Suppressor macrophage treated with lipopolysaccharide for 1 hour (primary cell): Measurements from ENCODE around the gene MROH2A.
A peak's percentile ranks its signal among the peaks of the same experiment; 100 is the strongest.

Source experiments
- DNase-seq, 3 donors: peaks; one replicate each; pipeline ENCODE4 v3.0.0-alpha.2; 2020 to 2022

MROH2A gene

DNA sequence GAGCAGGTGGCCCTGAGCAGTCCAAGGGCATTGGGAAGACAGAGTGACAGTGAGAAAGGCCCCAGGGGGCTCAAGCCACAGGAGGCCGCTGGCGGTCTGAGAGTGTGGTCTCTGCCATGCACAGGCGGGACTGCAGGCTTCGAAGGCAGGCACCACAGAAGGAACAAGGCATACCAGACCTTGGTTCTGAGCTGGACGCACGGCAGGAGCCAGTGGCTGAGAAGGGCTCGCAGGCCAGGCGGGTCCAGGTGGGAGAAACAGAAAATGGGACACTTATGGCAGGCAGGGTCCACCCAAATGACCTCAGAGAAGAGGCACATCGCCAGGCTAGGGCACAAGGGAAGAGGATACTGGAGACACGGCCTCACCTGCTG lies 61.3 kb downstream of the MROH2A start:
- DNase-seq = no peak

DNA sequence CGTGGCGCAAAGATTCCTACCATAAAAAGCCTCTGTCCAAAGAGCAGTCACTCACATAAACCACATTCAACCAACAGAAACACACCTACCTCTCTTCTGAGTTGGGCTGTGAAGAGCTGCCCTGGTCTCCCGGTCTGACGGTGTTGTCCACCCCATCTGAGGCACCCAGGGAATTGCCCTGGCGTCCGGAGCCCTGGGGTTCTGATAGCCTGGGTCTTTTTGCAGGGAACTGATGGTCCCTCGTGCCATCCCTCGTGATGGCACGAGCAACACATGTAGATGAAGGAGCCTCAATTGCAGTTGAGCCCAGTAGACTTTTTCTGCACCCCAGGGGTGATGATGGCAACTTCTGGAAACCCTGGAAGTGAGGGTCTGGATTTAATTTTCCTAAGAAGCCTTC lies 62.4 kb downstream of the MROH2A start:
- DNase-seq = no peak

DNA sequence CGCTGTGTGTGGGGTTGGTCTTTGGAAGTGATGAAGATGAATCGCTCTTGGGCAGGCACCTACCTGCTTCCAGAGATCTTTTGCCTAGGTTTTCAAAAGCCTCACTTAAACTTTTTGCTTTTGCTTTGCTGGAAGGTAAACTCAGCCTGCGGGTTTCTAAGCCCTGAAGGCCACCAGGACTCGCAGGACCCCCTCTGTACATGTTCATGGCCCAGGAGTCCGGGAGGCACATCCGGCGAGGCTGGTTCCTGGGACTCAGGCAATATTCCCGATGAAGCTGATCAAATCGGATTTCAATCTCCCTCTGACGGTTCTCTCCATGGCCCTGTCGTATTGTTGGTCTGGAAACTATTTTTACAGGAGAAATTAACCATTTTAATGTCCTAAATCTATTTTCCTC lies 63.1 kb downstream of the MROH2A start:
- no peak for DNase-seq

DNA sequence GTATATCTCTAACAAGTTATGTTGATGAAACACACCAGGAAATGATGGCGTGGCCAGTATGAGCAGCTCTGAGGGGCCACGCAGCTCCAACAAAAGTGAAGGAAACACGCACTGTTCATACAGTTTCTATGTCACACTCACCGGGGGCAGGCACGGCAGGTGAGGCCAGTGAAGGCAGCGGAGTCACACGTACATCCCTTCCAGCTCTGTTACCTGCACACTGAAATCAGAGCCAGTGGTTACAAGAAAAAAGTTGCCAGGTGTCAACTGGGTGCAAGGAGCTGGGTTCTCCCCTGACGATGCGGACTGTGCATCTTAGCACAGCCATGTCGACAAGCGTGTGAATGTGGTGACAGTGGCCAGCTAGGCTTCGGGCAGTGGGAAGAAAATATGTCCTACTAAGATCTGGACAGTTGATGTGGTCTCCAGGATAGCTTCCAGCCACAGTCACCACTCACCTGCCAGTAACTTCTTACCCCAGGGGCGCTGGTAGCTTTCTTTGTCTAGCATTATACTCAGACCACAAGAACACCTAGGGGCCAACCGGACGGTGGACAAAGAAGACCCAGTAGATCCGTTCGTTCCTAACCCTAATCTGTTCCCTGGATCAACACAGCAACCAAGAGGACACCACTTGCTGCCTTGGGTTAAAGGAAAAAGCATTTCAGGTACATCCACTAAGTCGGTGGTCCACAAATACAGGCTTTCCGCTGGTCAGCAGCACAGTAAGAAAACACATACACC lies 66.1 kb downstream of the MROH2A start:
- DNase-seq = no peak

DNA sequence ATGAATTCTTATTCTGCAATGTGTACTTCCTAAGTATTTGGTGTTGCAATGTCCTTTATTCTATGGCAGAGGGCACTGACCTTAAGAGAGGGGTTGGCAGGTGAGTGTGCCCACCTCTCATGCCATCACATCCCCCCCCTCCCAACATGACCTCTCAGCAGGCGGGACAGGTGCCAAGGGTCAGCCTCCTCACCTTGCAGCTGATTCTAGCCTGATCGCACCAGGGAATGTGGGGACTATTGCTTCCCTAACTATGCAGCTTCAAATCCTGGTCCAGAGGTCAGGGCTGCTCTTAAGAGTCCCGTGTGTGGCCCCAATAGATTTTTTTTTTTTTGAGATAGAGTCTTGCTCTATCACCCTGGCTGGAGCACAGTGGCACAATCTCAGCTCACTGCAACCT lies 66.7 kb downstream of the MROH2A start:
- no peak for DNase-seq

DNA sequence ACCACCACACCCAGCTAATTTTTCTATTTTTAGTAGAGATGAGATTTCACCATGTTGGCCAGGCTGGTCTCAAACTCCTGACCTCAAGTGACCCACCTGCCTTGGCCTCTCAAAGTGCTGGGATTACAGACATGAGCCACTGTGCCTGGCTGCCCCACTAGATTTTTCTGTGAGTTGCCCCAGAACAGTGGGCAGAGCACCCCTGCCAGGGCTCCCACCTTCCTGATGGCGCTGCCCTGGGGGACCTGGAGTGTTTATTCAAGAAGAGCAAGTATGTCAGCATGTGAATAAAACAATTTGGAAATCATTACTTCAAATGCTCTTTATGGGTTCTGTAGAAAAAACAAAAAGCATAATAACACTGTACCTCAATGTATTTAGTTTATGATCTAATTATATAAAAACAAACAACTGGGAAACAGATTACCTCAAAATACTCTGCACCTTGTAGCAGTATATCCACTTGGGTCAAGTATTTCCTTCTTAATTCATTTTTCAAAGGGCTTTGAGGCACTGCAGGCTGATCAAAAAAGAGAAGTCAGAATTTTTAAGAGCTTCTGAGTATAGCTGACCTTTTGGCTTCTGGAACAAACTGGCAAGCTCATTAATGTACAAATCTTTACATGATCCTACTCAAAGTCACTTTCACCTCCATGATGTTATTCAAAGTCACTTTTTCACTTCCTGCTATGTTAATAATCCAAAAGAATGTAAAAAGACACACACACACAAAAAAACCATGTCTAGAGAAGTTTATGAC lies 67.4 kb downstream of the MROH2A start:
- peak in 2 of 3 donors; percentile 36 to 37 for DNase-seq

DNA sequence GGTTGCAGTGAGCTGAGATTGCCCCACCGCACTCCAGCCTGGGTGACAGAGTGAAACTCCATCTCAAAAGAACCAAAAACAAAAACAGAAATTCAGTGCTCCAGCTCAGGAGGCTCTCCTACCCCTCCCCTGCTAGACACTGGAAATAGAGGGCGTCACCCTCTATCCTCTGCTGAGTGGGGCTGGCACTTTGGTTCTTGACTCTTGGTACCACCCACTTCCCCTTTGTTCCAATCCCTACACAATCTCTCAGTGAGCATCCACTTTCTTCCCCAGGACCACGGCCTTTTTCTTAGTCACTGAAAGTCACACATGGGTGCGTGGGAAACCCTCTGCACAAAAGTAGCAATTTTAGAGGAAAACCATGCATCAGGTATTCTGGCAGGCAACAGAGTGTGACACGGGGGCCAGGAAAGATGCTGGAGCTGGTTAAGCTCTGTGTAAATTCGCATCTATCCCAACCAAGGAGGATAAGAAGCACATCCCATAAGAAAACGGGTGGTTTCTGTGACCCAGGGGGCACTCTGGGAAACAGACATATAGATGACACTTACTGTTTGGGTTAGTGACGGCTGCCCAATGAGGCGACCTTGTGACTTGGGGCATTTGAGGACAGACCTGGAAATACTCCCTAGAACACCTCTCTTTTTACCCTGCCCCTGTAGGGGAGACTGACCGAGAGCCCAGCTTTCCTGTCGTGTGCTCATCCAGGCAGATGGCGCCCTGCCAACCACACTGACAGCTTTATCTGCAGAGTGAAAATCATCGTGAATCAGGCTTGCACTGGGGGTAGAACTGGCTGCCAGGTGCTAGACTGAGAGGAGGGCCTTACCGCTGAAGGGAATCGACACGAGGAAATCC lies 68.5 kb downstream of the MROH2A start:
- DNase-seq = peak in 1 of 3 donors; percentile 12

GRCh38 chr2:233847248-233847898 lies 69.2 kb downstream of the MROH2A start:
- no peak for DNase-seq

DNA sequence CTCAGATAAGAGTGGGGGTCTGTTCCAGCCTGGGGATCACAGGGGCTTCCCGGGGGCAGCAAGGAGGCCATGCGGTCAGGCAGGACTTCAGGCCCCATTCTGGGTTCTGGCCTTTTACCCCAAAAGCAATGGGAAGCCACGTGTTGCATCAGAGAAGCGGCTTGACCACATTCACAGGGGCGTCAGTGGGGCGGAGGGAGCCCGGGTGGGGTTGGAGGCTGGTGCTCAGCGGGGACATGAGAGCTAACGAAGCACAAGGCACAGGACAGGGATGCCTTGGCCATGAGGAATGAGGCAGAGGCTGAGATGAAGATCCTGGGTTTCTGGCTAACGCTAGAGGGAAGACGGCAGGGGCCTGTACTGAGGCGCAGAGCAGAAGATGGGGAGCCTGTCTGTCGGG lies 70.1 kb downstream of the MROH2A start:
- no peak for DNase-seq

- DNase-seq = no peak
Observed at GRCh38 chr2:233849607-233850271, 71.6 kb downstream of the MROH2A start.

- DNase-seq = no peak
Observed at GRCh38 chr2:233850745-233851144, 72.6 kb downstream of the MROH2A start.

DNA sequence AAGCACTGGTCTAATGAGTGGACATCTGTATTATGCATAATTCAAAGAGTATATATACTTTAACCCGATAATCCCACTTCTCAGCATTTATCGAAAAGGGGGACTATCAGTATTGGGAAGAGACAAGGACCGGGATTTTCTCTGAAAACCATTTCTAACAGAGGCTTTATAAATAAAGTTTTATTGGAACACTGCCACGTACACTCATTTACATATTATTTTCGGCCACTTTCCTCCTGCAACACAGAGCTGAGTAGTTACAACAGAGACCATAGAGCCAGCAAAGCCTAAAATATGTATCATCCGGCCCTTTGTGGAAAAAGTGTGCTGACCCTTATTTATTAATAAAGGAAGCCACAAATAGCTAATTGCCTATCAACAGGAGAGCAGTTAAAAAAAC lies 73.0 kb downstream of the MROH2A start:
- DNase-seq = no peak

DNA sequence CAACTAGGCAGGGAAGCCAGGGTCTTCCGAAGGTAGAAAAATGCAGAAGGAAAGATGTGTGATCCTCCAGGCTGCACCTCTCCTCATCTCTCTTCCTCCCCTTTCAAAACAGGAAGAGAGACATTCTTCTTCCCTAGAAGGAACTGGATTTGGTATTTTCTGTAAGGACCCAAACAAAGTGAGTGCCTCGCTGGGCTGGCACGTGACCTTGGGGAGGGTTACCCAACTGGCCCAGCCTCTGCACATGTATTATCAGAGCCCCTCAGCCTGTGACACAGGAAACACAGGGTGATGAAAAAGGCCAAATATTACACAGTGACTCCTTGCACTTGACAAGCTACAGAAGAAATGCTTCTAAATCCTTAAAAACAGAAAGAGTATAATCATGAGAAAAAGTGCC lies 73.9 kb downstream of the MROH2A start:
- peak; percentile 33 to 51 (median 40) for DNase-seq

- no peak for DNase-seq
Observed at GRCh38 chr2:233853353-233853752, 75.2 kb downstream of the MROH2A start.

DNA sequence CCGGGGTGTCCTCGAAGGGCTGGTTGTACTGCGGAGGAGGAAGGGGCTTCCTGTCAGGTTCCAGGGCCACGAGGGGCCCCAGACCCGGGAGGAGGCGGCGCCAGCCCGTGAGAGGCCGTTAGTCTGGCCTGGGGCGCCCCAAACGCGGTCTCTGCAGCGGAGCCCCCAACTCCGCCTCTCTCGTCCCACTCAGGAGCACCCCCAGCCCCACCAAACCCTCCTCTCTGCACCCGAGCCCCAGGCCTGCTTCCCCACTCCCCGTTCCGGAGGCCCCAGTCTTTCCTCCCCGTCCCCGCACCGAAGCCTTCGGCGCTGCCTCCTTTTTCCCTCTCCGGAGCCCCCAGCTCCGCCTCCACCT lies 75.7 kb downstream of the MROH2A start:
- DNase-seq = no peak

DNA sequence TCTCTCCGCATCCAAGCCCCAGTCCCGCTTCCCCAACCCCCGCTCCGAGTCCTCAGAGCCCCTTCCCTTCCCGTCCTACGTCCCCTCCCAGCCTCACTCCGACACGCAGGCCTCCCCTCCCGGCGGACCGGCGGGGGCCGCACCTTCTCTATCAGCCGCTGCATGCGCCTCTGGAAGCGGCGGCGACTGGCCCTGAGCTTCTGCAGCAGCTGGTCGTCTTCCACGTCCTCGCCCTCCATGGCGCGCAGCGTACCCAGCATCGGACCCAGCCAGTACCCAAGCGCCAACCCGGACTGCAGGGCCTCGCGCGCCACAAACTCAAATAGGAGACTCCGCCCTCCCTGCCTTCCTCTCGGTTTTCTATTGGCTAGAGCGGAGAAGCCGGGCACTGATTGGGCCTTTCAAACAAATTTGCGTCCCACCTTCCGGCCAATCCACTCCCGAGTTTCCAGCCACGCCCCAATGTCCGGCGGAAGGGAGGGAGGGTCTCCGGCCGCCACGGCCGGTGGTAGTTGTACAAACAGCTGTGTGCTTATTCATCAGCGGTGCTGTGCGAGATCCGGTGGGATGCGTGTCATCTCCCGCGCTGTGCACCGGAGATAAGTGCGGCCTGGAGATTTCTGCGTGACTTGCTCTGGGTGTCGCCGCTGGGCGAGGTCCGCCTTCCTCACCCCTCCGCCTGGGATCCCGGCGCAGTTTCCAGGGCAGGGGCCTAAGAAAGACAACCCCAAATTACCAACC lies 76.3 kb downstream of the MROH2A start, which contains the start of gene HJURP:
TSS of gene HJURP (minus strand) at position 295 of the 741 bp plus-strand sequence. CDS start at position 260, 35 bp downstream.
- DNase-seq = peak; percentile 95 to 96 (median 95)

GRCh38 chr2:233855345-233855744 lies 77.2 kb downstream of the MROH2A start:
- DNase-seq = no peak

- no peak for DNase-seq
Observed at GRCh38 chr2:233856184-233856583, 78.1 kb downstream of the MROH2A start.

DNA sequence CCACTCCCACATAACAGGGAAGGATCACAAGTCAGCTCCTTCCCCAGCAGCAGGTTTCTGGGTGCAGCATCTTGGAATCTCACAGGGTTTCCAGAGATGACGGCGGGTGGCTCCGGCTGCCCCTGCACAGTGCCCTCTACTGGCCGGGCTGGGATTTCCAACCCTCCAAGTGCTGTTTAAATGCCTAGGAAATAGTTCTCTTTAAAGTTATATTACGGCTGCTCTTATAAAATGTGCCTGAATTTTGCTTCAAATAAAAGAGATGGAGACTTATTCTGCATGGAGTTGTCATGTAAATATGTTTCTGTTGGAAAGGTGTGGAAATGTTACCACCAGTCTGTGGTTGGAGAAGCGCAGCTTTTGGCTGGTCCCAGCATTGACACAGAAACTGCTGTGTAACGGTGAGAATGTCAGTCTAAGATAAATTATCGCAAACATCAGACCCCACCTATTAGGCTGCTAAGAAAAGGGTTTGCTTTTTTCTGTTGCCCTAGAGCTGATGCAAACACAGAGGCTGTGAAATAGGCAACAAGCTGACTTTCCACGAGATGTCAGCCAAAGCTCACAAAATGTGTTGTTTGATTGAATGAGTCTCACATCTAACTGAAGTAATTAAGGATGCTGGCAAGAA lies 79.5 kb downstream of the MROH2A start:
- peak; percentile 57 to 81 (median 68) for DNase-seq

DNA sequence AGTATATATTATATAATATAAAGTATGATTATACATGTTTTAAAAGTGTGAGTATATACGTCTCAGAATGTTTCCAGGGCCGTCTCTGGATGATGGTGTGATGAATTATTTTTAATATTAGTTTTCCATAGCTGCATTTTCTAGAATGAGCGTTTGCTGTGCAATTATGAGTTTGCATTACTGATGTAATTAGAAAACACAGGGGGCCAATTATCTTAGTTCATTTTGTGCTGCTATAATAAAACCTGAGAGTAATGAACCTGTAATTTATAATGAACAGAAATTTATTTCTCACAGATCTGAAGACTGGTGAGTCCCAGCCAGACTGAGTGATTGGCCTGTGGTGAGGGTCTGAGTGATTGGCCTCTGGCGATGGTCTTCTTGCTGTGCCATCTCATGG lies 80.2 kb downstream of the MROH2A start:
- no peak for DNase-seq

DNA sequence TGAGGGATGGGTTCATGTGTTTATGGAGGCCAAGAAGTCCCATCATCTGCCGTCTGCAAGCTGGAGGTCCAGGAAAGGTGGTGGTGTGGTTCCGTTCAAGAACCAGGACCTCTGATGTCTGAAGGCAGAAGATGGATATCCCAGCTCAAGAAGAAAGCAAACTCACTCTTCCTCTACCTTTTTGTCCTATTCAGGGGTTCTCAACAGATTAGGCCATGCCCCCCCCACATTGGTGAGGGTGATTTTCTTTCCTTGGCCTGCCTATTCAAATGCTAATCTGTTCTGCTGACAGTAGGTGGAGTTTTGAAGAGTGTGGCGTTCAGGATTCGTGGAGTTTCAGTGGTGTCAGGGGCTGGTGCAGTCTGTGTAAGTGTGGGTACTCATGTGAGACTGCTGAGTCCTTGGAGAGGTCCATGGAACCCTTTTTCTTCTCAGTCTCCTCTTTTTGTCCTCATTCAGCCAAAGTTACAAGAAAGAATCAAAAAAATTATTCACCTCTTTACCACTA lies 84.2 kb downstream of the MROH2A start:
- DNase-seq = no peak
